Neutrophil (primary cell): ENCODE measurements around the gene GJE1.
"Not testable (repeated sequence)": the region's sequence is repeated elsewhere in the genome, so short reads cannot be mapped to it uniquely, and the experiment has no call there.

ENCODE experiments used
- H3K27ac ChIP-seq: fragments of 200-600 bp; sonication (generic); 2 replicates; pipeline ENCODE4 v1.5.1; 2016; ENCODE audit warnings: mild to moderate bottlenecking, moderate library complexity
- H3K27me3 ChIP-seq: fragments of 200-600 bp; sonication (generic); 2 replicates; pipeline ENCODE4 v1.6.0; 2016; ENCODE audit warnings: mild to moderate bottlenecking
- H3K36me3 ChIP-seq: fragments of 200-600 bp; sonication (generic); 2 replicates; pipeline ENCODE4 v1.5.1; 2017
- H3K4me1 ChIP-seq, 2 experiments: fragments of 200-600 bp in 1 of 2; sonication (generic) in 1 of 2; 1 replicate in 1 of 2; 2 replicates in 1 of 2; pipeline versions ENCODE4 v1.5.1 to v1.6.1; 2013 to 2016; ENCODE audit warnings: low read depth in 1 of 2, low read length in 1 of 2, mild to moderate bottlenecking in 1 of 2, moderate library complexity in 1 of 2; ENCODE audit not compliant: control insufficient read depth in 1 of 2, insufficient read depth in 1 of 2
- H3K4me3 ChIP-seq, 2 experiments: fragments of 200-600 bp in 1 of 2; sonication (generic) in 1 of 2; 1 replicate in 1 of 2; 2 replicates in 1 of 2; pipeline ENCODE4 v1.5.1; 2013 to 2016; ENCODE audit warnings: low read depth in 1 of 2, low read length in 1 of 2, mild to moderate bottlenecking in 1 of 2, moderate library complexity in 1 of 2
- H3K9me3 ChIP-seq: fragments of 200-600 bp; sonication (generic); 2 replicates; pipeline ENCODE4 v1.5.1; 2016
- CTCF ChIP-seq: fragments of 200-600 bp; sonication (generic); IDR thresholded peaks from 2 replicates; pipeline ENCODE4 v1.5.1; 2016; ENCODE audit warnings: antibody characterized with exemption

Gene GJE1, protein sequence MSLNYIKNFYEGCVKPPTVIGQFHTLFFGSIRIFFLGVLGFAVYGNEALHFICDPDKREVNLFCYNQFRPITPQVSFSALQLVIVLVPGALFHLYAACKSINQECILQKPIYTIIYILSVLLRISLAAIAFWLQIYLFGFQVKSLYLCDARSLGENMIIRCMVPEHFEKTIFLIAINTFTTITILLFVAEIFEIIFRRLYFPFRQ

DNA sequence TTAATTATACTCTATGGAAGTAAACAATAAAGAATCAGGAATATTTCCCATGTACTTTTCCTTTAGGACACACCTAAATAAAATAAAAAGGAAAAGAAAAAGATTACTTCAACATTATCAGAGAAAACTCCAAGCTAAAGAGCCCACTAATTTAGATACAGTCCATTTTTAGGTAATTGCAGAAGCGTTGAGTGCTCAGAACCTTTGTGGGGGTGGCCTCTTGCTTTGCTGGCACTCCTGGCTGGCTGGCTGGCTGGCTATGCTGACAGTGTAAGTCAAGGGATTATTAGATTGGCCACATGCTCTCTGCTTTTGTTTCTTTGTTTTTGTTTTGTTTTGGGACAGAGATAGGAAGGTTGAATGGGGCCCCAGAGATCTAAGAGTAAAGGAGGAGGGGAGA lies at the start of gene GJE1:
TSS of gene GJE1 (plus strand) at position 301 of the 400 bp plus-strand sequence. CDS start 234 bp downstream, outside the sequence.
- no peaks in the 10 kb centered on the region for H3K36me3 ChIP-seq
- no peak within 1 kb of the TSS for H3K27ac ChIP-seq
- H3K4me1 ChIP-seq, result no peaks in the 10 kb centered on the region
- H3K4me3 ChIP-seq, result no peak within 1 kb of the TSS
- H3K9me3 ChIP-seq, result no peaks in the 10 kb centered on the region
- TF ChIP-seq CTCF, result no peak
- H3K27me3 ChIP-seq, result peaks cover 13% of the 10 kb centered on the region

- Histone ChIP-seq H3K4me1 (no peaks in the 10 kb centered on the region), H3K27me3 (peaks cover 35% of the 10 kb centered on the region), H3K9me3 (no peaks in the 10 kb centered on the region), H3K4me3 (no peak overlapping the region), H3K27ac (no peak overlapping the region), H3K36me3 (no peaks in the 10 kb centered on the region)
- TF ChIP-seq CTCF, result no peak
Measured at GRCh38 chr6:142087950-142088857, 44.5 kb upstream of the GJE1 start.

- Histone ChIP-seq H3K4me3 (no peak overlapping the region), H3K4me1 (no peaks in the 10 kb centered on the region), H3K9me3 (no peaks in the 10 kb centered on the region), H3K27ac (no peak overlapping the region), H3K27me3 (peaks cover 35% of the 10 kb centered on the region), H3K36me3 (no peaks in the 10 kb centered on the region)
- TF ChIP-seq CTCF, result no peak
Measured at GRCh38 chr6:142088858-142089216, 43.9 kb upstream of the GJE1 start.

DNA sequence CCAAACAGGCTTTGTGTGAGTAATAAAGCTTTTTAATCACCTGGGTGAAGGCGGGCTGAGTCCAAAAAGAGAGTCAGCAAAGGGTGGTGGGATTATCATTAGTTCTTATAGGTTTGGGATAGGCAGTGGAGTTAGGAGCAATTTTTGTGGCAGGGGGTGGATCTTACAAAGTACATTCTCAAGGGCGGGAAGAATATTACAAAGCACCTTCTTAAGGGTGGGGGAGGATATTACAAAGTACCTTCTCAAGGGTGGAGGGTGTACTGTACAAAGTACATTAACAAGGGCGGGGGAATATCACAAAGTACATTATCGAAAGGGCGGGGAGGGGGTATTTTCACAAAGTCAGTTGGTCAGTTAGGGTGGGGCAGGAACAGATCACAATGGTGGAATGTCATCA lies 27.9 kb upstream of the GJE1 start:
- not testable (repeated sequence) for H3K27ac ChIP-seq, H3K4me1 ChIP-seq, H3K9me3 ChIP-seq, H3K27me3 ChIP-seq, H3K36me3 ChIP-seq, H3K4me3 ChIP-seq

DNA sequence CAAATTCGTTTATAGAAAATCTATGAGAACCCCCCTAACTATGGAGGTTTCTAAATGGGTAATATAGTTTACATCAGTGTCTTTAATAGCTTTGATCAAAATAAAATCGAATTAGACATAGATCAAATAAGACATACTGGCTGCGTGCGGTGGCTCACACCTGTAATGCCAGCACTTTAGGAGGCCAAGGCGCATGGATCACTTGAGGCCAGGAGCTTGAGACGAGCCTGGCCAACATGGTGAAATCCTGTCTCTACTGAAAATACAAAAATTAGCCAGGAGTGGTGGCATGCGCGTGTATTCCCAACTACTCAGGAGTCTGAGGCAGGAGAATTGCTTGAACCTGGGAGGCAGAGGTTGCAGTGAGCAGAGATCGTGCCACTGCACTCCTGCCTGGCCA lies 21.9 kb upstream of the GJE1 start:
- H3K4me3 ChIP-seq, H3K4me1 ChIP-seq, H3K27me3 ChIP-seq, H3K27ac ChIP-seq, H3K36me3 ChIP-seq, H3K9me3 ChIP-seq: not testable (repeated sequence)

- no peak for TF ChIP-seq CTCF
- no peaks in the 10 kb centered on the region for H3K4me1 ChIP-seq
- no peaks in the 10 kb centered on the region for H3K36me3 ChIP-seq
- no peak overlapping the region for H3K4me3 ChIP-seq
- H3K27me3 ChIP-seq, result peaks cover 7% of the 10 kb centered on the region
- no peaks in the 10 kb centered on the region for H3K9me3 ChIP-seq
- no peak overlapping the region for H3K27ac ChIP-seq
Measured at GRCh38 chr6:142112451-142113061, 20.2 kb upstream of the GJE1 start.
